ENCODE data around the gene NPBWR2. TPM values are rescaled to one million over a fixed set of nuclear protein-coding genes. Genes with fewer than 3 reads are reported as not detected.
A peak's percentile ranks its signal among the peaks of the same experiment; 100 is the strongest.

NPBWR2 gene
- polyA plus RNA-seq, 1 donor from 2014 or later = not detected

- Histone ChIP-seq H3K9me2 (ENCODE audit: insufficient read depth, low read length) (no peaks in the 10 kb centered on the region), H2AFZ (ENCODE audit: low read depth, low read length) (no peak overlapping the region), H3K4me2 (ENCODE audit: low read length) (no peak overlapping the region), H4K20me1 (ENCODE audit: insufficient read depth) (no peaks in the 10 kb centered on the region), H3K79me2 (replicated peaks; ENCODE audit: insufficient read depth, low read length) (no peaks in the 10 kb centered on the region), H3F3A (ENCODE audit: insufficient read depth, low read length, poor library complexity, severe bottlenecking) (no peaks in the 10 kb centered on the region), H3K9ac (ENCODE audit: low read length) (no peak overlapping the region), H3K27me3 (ENCODE audit: insufficient read depth, low read depth, low read length) (no peaks in the 10 kb centered on the region), H3K9me3 (ENCODE audit: low read length) (no peaks in the 10 kb centered on the region), H3K4me3 (ENCODE audit: low read length) (no peak overlapping the region), H3K36me3 (ENCODE audit: insufficient read depth, low read length) (no peaks in the 10 kb centered on the region), H3K27ac (ENCODE audit: low read length) (no peak overlapping the region)
- TF ChIP-seq SMC3 (conservative IDR thresholded peaks at IDR 0.05; ENCODE audit: poor library complexity) (no peak), REST (IDR thresholded peaks at IDR 0.05; ENCODE audit: borderline replicate concordance) (no peak), MXI1 (conservative IDR thresholded peaks at IDR 0.05; ENCODE audit: poor library complexity, severe bottlenecking) (no peak), EP300 (conservative IDR thresholded peaks at IDR 0.05; ENCODE audit: poor library complexity, severe bottlenecking) (no peak), TAF1 (IDR thresholded peaks at IDR 0.05; ENCODE audit: low read depth) (no peak), RAD21 (conservative IDR thresholded peaks at IDR 0.05) (no peak), POLR2AphosphoS5 (IDR thresholded peaks at IDR 0.05) (no peak), CTCF (IDR thresholded peaks at IDR 0.05; ENCODE audit: poor library complexity, severe bottlenecking) (no peak), EZH2 (IDR thresholded peaks at IDR 0.05; ENCODE audit: borderline replicate concordance, insufficient read depth, low read length, poor library complexity, severe bottlenecking) (no peak)
These were observed 14.2 kb upstream of the NPBWR2 start for GRCh38 chr20:64121586-64121985.

- Histone ChIP-seq H3K27me3 (ENCODE audit: insufficient read depth, low read depth, low read length) (no peaks in the 10 kb centered on the region), H3K4me3 (ENCODE audit: low read length) (no peak overlapping the region), H3K9me2 (ENCODE audit: insufficient read depth, low read length) (no peaks in the 10 kb centered on the region), H2AFZ (ENCODE audit: low read depth, low read length) (no peak overlapping the region), H3K4me2 (ENCODE audit: low read length) (no peak overlapping the region), H3F3A (ENCODE audit: insufficient read depth, low read length, poor library complexity, severe bottlenecking) (no peaks in the 10 kb centered on the region), H3K9ac (ENCODE audit: low read length) (peak overlapping the region; percentile 29), H3K27ac (ENCODE audit: low read length) (no peak overlapping the region), H3K79me2 (replicated peaks; ENCODE audit: insufficient read depth, low read length) (no peaks in the 10 kb centered on the region), H4K20me1 (ENCODE audit: insufficient read depth) (no peaks in the 10 kb centered on the region), H3K36me3 (ENCODE audit: insufficient read depth, low read length) (no peaks in the 10 kb centered on the region), H3K9me3 (ENCODE audit: low read length) (no peaks in the 10 kb centered on the region)
- TF ChIP-seq CTCF (IDR thresholded peaks at IDR 0.05; ENCODE audit: poor library complexity, severe bottlenecking) (no peak), RAD21 (conservative IDR thresholded peaks at IDR 0.05) (no peak), POLR2AphosphoS5 (IDR thresholded peaks at IDR 0.05) (no peak), SMC3 (conservative IDR thresholded peaks at IDR 0.05; ENCODE audit: poor library complexity) (no peak), TAF1 (IDR thresholded peaks at IDR 0.05; ENCODE audit: low read depth) (no peak), MXI1 (conservative IDR thresholded peaks at IDR 0.05; ENCODE audit: poor library complexity, severe bottlenecking) (no peak), REST (IDR thresholded peaks at IDR 0.05; ENCODE audit: borderline replicate concordance) (no peak), EP300 (conservative IDR thresholded peaks at IDR 0.05; ENCODE audit: poor library complexity, severe bottlenecking) (no peak), EZH2 (IDR thresholded peaks at IDR 0.05; ENCODE audit: borderline replicate concordance, insufficient read depth, low read length, poor library complexity, severe bottlenecking) (no peak)
These were observed 12.4 kb upstream of the NPBWR2 start for GRCh38 chr20:64119681-64120341.

All from neural cell (in vitro differentiated cells).